Measurements from ENCODE around the gene TNFRSF6B.
"Not testable (repeated sequence)": the region's sequence is repeated elsewhere in the genome, so short reads cannot be mapped to it uniquely, and the experiment has no call there.

TNFRSF6B gene

DNA sequence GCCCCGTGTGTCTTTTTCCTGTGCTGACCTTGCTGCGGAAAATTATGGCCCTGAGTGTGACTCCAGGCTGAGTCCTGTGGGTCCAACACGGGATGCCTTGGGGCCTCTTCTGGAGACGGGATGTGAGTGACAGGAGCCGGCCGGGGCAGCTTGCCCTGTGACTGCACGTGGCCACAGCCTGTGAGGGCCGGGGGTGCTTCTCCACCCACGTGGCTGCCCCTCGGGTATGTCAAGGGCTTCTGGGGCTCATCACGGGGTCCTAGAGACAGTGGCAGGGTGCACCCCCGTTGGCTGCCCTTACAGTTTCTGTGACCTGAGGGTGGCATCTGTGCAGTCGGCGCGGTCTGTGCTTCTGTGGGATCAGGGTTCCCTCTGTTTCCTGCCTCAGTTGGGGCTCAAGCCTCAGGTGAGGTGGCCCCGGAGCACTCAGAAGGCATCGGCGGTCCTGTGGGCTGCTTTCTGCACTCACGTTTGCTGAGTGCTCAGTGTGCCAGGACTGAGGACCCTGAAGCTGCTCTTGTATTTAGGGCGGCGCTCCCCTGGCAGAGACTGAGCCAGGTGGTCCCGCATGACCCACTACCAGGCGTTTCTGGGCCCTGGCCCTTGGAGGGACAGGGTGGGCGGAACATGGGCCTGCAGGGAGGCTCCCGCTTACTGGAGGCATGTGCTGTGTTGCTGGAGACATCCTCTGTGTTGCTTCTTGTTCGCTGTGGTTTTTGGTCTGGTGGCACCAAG lies 33.0 kb upstream of the TNFRSF6B start:
- DNase-seq, result no peak

DNA sequence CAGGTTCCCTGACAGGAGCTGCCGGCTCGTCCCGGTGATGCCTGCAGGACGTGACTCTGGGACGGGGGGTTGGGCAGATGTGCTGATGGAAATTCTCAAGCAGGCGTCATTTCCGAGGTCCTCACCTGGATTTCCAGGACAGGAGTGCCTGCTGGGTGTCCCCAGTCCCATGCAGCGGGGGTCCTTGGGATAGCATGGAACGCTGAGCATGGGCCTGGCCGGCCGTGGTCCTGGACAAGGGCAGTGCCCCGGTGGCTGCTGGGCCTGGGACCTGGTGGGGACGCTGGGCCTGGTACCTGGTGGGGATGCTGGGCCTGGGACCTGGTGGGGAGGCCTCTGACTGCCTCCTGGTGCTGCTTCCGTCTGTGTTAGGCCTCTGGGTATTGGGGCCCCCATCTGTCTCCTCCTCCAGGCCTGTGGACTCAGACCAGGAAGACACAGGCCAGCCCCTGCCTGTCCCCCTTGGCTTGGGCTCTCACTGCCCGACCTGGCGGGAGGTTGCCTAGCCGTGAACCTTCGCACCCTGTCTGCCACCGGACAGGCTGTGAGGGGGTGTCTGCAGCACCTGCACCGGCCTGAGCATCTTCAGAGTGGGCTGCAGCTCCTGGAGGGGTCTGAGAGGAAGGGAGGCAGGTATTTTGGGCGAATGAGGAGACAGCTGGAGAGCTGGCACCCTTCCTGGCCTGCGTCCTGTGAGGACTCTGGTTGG lies 32.2 kb upstream of the TNFRSF6B start:
- DNase-seq, result no peak

DNA sequence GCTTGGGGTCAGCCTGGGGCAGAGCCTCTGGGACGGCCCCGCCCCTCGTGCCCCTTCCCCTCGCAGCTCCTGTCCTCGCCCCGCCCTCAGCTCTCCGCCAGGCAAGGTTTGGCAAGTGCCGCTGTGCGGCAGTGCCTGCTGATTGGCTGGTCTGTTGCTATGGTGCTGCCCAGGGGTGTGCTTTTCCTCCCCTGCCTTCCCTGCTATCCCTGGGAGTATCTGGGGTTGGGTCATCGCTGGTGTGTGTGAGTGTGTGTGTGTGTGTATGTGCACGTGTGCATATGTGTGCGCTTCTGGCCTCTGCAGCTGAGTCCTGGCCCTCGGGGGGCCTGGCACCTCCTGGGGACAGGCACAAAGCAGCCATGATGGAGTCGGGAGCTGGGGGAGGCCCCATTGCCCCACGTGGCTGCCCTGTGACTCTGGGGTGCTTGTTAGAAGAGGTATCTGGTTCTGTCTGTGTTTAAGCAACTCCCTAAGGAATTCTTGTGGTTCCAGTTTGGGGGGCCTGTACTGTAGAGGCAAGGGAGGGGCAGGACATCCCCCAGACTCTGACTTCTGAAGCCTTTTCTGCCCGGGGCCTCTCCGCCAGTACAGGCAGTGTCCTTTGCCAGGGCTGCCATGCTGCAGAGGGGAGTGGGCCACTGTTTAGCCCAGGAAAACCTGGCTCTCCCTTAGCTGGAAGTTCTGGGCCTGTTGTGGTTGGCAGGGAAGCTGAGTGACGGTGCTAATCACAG lies 31.4 kb upstream of the TNFRSF6B start:
- DNase-seq, result no peak

DNA sequence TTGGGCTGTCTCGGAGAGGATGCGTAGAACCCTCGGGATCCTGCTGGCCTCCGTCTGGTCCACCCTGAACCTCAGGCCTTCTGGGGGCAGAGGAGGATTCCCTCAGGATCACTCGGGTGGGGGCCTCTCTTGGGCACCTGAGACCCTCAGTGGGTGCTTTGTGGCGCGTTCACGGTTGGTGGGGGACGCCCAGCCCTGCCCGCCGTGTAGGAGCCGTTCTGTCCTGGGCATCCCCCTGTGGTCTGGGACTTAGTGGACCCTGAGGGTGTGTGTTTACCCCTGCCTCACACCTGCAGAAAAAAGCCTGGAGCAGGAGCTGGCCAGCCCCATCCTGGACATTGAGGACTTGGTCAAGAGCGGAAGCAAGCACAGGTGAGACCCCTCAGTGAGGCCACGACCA lies 30.7 kb upstream of the TNFRSF6B start:
- DNase-seq, result no peak

DNA sequence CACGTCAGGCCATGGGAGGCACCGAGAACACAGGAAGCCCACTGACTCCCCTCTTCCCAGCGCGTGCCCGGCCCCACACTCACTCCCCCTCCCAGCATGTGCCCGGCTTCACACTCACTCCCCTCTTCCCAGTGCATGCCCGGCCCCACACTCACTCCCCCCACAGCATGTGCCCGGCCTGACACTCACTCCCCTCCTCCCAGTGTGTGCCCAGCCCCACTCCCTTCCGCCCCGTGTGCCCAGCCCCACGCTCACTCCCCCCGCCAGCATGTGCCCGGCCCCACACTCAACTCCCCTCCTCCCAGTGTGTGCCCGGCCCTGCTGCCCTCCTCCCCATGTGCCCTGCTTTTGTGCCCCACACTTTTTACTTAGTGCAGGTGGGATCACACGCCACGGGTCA lies 28.6 kb upstream of the TNFRSF6B start:
- no peak for DNase-seq

DNA sequence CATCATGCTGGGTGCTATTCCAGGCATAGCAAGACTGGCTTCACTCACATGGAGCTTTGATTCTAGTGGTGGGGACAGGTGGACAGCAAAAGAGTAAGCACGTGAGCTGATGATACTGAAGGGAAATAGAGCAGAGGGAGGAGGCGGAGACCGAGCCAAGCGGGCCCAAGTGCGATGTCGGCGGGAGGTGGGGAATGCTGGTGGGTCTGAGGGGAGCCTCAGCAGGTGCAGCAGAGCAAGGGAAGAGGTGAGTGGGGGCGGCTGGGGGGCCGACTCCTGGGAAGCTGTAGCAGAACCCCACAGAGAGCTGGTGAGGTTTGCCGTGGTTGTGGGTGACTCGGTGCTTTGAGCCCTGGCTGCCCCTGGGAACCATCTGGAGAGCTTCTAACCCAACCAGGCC lies 28.1 kb upstream of the TNFRSF6B start:
- no peak for DNase-seq

DNA sequence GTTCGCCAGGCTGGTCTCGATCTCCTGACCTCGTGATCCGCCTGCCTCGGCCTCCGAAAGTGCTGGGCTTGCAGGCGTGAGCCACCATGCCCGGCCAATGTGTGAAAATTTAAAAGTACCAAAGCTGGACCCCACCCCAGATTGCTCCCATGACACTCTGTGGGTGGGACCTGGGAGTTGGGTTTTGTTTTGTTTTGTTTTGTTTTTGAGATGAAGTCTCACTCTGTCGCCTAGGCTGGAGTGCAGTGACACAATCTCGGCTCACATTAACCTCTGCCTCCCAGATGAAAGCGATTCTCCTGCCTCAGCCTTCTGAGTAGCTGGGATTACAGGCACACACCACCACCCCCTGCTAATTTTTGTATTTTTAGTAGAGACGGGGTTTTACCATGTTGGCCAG lies 24.8 kb upstream of the TNFRSF6B start:
- not testable (repeated sequence) for DNase-seq

DNA sequence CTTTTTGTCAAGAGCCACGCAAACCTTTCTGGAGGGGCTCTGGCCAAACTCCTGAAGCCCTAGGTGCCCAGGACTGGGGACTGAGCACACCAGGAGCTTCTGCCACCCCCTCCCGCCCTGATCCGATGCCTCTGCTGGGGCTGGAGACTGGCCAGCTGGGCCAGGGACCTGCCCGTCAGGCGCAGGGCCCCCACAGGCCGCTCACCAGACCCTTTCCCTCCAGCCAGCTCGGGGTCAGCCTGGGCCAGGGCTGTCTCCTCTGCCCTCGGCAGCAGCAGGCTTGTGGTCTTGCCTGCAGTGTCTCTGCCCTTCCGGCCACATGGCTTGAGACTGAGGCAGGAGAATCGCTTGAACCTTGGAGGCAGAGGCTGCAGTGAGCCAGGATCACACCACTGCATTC lies 23.8 kb upstream of the TNFRSF6B start:
- no peak for DNase-seq

DNA sequence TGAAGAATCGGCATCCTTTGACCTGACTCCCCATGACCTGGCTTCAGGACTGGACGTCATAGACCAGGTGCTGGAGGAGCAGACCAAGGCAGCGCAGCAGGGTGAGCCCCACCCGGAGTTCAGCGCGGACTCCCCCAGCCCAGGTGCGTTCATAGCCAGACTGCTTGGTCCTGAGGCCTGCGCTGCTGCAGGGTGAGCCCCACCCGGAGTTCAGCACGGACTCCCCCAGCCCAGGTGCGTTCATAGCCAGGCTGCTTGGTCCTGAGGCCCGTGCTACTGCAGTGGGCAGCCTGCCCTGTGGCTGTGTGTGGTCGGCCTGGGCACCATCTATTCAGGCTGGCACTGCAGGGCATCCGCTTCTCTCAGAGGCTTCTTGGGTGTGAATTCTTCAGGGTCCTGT lies 22.5 kb upstream of the TNFRSF6B start:
- no peak for DNase-seq

DNA sequence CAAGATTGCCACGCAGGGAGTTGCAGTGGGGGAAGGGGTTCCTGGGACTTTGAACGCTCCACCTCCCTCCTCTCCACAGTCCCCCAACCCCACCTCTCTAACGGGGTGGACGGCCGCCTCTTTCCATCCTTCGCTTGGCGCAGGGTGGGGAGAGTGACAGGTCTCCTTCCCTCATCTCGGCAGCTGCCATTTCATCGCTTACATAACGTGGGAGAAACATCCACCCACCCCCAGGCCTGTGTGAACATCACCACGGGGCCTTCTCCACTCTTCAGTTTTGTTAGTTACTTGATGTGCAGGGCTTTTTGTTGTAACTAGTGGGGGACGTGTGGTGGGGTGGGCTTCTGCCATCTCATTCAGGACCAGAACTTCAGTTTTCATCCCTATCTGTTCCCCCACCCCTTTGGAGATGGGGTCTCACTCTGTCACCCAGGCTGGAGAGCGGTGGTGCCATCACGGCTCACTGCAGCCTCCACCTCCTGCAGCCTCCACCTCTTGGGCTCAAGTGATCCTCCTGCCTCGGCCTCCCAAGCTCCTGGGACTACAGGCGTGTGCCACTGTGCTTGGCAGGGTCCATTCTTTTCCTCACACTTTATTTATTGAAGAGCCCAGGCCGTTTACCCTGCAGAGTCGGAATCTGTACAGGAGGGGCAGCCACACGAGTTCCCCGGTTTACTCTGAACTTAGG lies 20.6 kb upstream of the TNFRSF6B start:
- DNase-seq, result no peak

DNA sequence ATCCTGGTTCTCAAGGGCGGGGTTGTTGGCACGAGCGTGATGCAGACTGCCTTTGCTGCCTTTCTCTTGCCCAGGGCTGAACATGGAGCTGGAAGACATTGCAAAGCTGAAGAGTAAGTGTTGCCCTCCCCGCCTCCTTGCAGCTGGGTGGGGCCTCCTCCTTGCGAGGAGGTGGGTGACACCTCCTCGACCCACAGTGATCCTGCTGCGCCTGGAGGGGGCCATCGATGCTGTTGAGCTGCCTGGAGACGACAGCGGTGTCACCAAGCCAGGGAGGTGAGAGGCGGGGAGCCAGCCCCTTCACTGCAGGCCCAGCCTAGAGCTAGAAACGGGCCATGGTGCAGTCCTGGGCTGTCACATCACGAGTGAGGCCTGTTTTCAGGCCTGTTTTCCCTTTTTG lies 18.4 kb upstream of the TNFRSF6B start:
- no peak for DNase-seq

DNA sequence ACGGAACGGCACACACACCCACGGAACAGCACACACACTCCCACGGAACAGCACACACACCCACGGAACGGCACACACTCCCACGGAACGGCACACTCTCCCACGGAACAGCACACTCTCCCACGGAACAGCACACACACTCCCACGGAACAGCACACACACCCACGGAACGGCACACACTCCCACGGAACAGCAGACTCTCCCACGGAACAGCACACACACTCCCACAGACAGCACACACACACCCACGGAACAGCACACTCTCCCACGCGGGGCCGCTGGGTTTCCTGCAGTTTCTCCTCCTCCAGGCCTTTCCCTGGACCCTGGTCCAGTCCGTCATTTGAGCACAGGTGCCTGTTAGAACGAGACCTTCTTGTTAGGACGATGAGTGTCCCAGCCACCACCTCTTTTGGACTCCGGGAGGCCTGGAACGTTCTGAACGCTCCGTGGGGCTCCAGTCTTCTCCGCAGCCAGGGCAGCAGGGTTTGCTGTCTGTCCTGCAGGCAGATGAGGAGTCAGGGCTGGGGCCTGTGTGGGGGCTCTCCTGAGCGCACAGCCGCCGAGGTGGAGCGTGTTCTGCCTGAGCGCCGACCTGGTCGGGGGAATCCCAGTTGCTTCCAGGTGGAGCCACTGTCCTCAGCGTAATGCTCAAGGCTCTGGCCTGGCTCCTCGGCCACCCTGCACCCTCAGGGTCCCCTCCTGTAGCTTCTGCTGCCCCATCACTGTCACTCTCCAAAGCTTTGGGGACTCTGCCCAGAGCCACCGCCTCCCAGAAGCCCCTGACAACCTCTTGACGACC lies 17.6 kb upstream of the TNFRSF6B start:
- DNase-seq, result no peak

DNA sequence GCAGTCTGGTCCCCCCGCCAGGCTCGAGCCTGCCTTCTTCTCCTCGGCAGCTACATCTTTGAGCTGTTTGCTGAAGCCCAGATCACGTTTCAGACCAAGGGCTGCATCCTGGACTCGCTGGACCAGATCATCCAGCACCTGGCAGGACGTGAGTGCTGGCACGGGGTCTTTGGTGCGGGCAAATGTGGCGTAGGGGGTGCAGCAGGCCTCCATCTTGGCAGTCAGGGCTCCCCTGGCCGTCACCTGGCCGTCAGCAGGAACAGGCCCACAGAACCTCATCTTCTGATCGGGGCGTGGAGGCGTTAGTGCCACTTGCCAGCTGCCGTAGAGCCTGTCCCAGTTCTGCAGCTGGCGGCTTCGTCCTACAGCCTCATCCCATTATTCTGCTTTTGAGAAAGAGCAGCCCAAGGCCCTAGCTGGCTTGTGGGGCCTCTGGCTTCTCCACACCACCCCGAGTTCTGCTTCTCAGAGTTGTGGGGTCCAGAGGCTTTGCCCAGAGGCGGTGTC lies 16.6 kb upstream of the TNFRSF6B start:
- DNase-seq, result no peak

DNA sequence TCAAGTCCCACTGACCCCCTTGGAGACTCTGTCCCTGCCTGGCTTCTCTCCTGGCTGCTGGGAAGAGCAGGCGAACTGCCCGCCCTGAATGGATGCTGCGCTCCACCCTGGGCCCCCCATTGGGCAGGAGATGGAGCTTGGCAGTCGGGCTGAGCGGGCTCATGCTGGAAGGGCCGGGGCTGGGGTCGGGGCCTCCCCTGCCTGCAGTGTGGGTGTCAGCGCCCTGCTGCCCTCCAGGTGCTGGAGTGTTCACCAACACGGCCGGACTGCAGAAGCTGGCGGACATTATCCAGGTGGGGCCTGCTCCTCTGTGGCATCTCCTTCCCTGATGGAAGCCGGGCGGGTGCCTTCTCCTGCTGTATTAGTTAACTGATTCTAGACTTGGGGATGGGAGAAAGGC lies 16.0 kb upstream of the TNFRSF6B start:
- DNase-seq, result no peak

DNA sequence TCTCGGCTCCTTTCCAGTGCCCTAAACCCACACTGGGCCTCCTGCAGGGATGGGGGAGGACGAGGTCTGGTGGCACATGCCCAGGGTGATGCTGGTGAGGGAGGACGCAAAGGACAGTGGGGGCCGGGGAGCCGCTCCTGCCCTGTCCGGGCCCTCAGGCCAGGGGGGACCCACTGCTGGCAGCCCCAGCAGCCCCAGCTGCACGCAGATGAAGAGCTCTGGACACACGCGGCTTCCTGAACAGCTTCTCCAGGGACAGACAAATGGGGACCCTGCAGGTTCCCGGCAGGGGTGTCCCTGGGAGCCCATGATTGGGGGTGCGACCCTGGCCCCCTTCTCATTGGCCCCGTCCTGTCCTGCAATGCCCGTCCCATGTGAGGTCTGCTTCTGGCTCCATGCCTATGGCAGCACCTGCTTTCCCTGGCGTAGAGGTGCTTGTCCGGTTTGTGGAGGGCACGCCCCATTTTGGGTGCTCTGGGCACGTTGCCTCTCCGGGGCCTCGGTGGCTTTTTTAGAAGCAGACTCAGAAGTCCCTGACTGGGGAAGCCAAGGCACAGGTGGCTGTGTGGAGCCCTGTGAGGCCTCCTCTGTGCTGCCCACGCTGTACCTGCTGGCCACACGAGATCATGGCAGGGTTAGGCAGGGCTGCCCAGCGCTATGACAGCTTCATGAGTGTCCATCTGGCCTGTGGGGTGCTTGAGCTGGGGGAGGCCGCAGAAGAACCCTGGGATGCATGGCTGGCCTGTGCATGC lies 15.4 kb upstream of the TNFRSF6B start:
- no peak for DNase-seq

DNA sequence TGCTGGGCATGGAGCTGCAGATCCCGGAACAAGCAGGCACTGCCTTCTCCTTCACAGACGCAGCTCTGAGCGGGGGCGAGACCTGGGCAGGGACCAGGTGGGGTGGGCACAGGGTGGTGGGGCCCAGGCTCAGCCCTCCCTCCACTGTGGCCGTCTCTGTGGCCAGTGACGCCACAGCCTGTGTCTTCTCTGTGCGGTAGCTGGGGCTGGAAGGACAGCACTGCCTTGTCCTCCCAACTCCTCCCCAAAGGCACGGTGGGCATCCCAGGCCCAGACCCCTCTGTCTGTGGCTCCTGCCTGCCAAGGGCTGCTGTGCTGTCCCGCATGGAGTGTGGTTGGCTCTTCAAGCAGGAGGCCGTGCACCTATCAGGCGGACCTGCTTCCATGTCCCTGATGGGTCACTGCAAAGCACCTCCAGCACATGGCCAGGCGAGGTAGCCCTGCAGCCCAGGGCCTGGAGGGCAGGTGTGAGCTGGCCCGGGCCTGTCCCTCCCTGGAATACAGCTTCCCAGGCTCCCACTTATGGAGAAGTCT lies 14.8 kb upstream of the TNFRSF6B start:
- no peak for DNase-seq

DNA sequence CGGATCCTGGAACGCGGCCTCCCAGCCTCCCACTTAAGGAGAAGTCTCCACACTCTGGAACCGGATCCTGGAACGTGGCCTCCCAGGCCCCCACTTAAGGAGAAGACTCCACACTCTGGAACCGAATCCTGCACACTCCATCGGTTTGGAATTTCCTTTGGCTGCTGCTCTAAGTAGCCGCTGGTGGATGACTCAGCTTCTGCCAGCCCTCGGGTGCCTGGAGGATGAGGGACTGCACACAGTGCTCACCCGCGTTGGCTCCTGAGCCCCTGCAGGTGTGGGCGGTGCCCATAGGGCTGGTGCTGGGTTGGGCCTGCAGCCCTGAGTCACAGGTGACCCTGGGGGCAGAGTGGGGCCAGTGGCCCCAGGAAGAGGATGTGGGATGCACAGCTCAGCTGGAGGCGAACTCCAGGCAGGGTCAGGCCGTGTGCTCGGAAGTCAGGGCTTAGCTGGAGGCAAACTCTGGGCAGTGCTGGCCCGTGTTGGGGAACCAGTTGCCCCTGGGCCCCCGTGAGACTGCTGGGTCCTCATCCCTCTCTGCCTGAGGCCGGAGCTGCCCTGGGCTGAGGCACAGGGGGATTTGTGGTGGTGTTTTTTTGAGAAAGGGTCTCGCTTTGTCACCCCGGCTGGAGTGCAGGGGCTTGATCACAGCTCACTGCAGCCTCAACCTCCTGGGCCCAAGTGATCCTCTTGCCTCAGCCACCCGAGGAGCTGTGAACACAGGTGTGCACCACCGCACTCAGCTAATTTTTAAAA lies 13.9 kb upstream of the TNFRSF6B start:
- no peak for DNase-seq

DNA sequence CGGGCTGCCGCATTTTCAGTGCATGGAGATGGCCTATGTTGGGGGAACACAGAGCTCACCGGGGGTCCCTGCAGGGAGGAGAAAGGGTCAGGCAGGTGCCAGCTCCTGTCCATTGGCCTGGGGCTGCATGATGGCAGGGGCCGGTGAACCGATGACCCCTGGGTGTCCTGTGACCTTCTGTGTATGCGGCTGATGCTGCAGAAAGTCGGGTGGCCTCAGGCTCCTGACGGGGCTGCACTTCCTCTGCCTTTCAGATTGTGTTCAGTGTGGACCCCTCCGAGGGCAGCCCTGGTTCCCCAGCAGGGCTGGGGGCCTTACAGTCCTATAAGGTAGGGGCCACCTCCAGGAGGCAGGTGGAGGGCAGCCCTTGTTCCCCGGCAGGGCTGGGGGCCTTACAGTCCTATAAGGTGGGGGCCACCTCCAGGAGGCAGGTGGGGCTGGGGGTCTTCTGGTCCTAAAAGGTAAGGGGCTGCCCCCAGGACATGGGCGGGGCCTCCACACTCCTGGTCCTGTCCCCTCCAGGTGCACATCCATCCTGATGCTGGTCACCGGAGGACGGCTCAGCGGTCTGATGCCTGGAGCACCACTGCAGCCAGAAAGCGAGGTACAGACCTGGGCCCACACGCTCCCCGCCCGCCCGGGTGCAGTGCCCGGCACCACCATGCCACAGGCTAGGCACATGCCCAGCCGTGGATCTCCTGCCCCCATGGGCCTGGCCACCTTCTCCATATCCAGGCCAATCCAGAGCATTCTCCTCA lies 11.0 kb upstream of the TNFRSF6B start:
- DNase-seq, result no peak

DNA sequence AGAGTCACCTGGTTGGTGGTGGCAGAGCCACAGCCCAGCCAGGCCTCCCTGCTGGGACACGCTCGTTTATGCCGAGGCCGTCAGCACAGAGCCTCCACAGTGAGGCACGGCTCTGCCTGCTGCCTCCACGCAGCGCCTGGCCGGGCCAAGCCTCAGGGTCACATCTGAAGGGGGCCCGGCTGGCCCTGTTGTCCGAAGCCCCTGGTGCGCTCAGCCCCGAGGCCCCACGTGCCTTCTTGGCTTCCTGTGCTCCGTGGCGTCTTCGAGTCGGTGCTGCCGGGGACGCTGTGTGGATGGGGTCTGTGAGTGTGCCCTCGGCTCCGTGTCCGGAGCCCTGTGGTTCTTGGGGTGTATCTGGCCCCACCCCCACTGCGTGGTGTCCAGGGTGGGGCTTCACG lies 10.4 kb upstream of the TNFRSF6B start:
- DNase-seq, result no peak
